Measurements from ENCODE around the gene PRR14. TPM values are rescaled to one million over a fixed set of nuclear protein-coding genes. Genes with fewer than 3 reads are reported as not detected.

The PRR14 gene
- total and polyA plus RNA-seq, 10 of the 15 experiments (the other 5 are each of a cell fraction or from before 2014, with no cell fraction given): 2.5 to 66.8 (median 19.2) TPM

DNA sequence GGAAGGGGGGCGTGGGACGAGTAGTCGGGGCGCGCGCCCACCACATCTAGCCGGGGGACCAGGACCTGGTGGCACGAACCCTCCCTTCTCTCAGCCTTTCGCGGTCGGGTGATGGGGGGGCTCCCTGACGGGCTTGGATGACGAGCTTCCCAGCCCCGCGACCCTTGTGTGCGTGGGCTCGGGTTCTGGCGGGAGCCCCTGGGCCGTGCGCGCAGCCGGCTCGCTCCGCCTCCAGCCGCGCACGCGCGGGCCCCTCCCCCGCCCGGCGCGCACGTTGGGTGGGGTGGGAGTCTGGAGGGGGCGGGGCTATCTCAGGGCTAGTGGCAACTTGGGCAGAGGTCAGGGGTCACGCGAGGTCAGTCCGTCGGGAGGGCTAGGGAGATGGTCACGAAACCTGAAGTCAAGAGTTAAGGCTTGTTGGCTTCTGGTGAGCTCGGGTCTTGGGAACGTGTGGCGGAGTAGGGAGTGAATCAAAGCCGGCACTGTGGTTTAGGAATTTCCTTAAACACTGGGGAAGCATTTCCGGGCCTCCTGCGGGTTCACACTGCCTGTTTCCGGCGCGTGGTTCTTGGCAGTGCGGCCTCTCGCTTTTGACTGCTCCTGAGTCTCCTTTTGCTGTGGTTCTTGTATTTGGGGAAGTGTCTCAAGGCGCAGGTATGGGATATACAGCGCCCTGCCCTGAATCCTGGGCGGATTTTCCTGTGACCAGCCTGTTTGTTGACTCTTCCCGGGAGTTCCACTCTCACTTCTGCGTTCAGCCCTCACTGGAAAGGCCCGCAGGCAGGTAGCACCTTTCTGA lies 48.3 kb downstream of the PRR14 start, which contains the start of gene SRCAP (continued):
- TF ChIP-seq YY1 (IDR thresholded peaks at IDR 0.05; ENCODE audit: low read depth, low read length): no peak
- peak; percentile 79 for TF ChIP-seq RUNX3 (IDR thresholded peaks at IDR 0.05; ENCODE audit: low read length)
- TF ChIP-seq NR2F1 (conservative IDR thresholded peaks at IDR 0.05): peak; percentile 100
- TF ChIP-seq, protein P1, sequence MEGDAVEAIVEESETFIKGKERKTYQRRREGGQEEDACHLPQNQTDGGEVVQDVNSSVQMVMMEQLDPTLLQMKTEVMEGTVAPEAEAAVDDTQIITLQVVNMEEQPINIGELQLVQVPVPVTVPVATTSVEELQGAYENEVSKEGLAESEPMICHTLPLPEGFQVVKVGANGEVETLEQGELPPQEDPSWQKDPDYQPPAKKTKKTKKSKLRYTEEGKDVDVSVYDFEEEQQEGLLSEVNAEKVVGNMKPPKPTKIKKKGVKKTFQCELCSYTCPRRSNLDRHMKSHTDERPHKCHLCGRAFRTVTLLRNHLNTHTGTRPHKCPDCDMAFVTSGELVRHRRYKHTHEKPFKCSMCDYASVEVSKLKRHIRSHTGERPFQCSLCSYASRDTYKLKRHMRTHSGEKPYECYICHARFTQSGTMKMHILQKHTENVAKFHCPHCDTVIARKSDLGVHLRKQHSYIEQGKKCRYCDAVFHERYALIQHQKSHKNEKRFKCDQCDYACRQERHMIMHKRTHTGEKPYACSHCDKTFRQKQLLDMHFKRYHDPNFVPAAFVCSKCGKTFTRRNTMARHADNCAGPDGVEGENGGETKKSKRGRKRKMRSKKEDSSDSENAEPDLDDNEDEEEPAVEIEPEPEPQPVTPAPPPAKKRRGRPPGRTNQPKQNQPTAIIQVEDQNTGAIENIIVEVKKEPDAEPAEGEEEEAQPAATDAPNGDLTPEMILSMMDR (IDR thresholded peaks at IDR 0.05 in 2 of 3, conservative IDR thresholded peaks at IDR 0.05 in 1 of 3; ENCODE audit: control insufficient read depth in 2 of 3, extremely low read depth in 1 of 3, insufficient read depth in 1 of 3, low read depth in 3 of 3, low read length in 3 of 3): no peak
- peak; percentile 21; the same call in 1 of the 2 replicates for TF ChIP-seq POLR2AphosphoS5 (IDR thresholded peaks at IDR 0.05; ENCODE audit: low read length)
- no peak for TF ChIP-seq PAX5 (IDR thresholded peaks at IDR 0.05; ENCODE audit: borderline replicate concordance, low read depth, low read length)
- no peak for TF ChIP-seq NFYB (IDR thresholded peaks at IDR 0.05; ENCODE audit: insufficient read depth, low read depth, low read length)
- no peak for TF ChIP-seq RCOR1 (conservative IDR thresholded peaks at IDR 0.05; ENCODE audit: low read depth, low read length)
- peak; percentile 79; the same call in 1 of the 2 replicates for TF ChIP-seq BACH1 (IDR thresholded peaks at IDR 0.05; ENCODE audit: borderline replicate concordance)
- peak; percentile 97 for TF ChIP-seq NR2C1 (IDR thresholded peaks at IDR 0.05)
- no peak for TF ChIP-seq ZBED1 (IDR thresholded peaks at IDR 0.05; ENCODE audit: borderline replicate concordance)
- TF ChIP-seq HCFC1 (IDR thresholded peaks at IDR 0.05; ENCODE audit: low read length): peak; percentile 27
- TF ChIP-seq ZSCAN29 (IDR thresholded peaks at IDR 0.05): no peak
- TF ChIP-seq PML (IDR thresholded peaks at IDR 0.05; ENCODE audit: low read length): no peak
- TF ChIP-seq SP1 (IDR thresholded peaks at IDR 0.05; ENCODE audit: low read depth, low read length): no peak
- TF ChIP-seq SUPT20H (IDR thresholded peaks at IDR 0.05; ENCODE audit: borderline replicate concordance, control insufficient read depth, low read depth, low read length): no peak
- no peak for TF ChIP-seq RFX5 (IDR thresholded peaks at IDR 0.05; ENCODE audit: low read depth, low read length)
- TF ChIP-seq E4F1 (IDR thresholded peaks at IDR 0.05; ENCODE audit: borderline replicate concordance, partially characterized antibody): no peak
- no peak for TF ChIP-seq KDM1A (IDR thresholded peaks at IDR 0.05; ENCODE audit: borderline replicate concordance)
- TF ChIP-seq IRF4 (IDR thresholded peaks at IDR 0.05; ENCODE audit: low read depth, low read length): no peak
- TF ChIP-seq TCF12 (IDR thresholded peaks at IDR 0.05; ENCODE audit: low read depth, low read length): no peak
- TF ChIP-seq RELA (IDR thresholded peaks at IDR 0.05; ENCODE audit: borderline replicate concordance, partially characterized antibody): peak; percentile 46
- TF ChIP-seq TCF7 (IDR thresholded peaks at IDR 0.05; ENCODE audit: borderline replicate concordance): no peak
- peak; percentile 68 for TF ChIP-seq CHD2 (IDR thresholded peaks at IDR 0.05; ENCODE audit: borderline replicate concordance, low read depth, low read length)
- TF ChIP-seq ZNF622 (IDR thresholded peaks at IDR 0.05): no peak
- no peak for TF ChIP-seq SREBF2 (IDR thresholded peaks at IDR 0.05; ENCODE audit: low read length)
- TF ChIP-seq MTA2 (IDR thresholded peaks at IDR 0.05; ENCODE audit: low read depth): peak; percentile 90
- TF ChIP-seq, protein P2, sequence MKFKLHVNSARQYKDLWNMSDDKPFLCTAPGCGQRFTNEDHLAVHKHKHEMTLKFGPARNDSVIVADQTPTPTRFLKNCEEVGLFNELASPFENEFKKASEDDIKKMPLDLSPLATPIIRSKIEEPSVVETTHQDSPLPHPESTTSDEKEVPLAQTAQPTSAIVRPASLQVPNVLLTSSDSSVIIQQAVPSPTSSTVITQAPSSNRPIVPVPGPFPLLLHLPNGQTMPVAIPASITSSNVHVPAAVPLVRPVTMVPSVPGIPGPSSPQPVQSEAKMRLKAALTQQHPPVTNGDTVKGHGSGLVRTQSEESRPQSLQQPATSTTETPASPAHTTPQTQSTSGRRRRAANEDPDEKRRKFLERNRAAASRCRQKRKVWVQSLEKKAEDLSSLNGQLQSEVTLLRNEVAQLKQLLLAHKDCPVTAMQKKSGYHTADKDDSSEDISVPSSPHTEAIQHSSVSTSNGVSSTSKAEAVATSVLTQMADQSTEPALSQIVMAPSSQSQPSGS (IDR thresholded peaks at IDR 0.05; ENCODE audit: low read length): no peak
